ENCODE measurements around the gene PRKCE. TPM values are rescaled to one million over a fixed set of nuclear protein-coding genes. Genes with fewer than 3 reads are reported as not detected.

Gene PRKCE
- total and polyA plus RNA-seq, 7 experiments from 2014 or later = 1.4 to 37.9 (median 19.5) TPM

- H3K27me3 ChIP-seq (ENCODE audit: control insufficient read depth in 2 of 2, insufficient read depth in 2 of 2, low read length in 2 of 2) = no peaks in the 10 kb centered on the region
- H3K36me3 ChIP-seq (ENCODE audit: control insufficient read depth in 2 of 3, insufficient read depth in 3 of 3, low read length in 3 of 3) = no peaks in the 10 kb centered on the region
- DNase-seq (no peak), ATAC-seq (no peak)
- no peaks in the 10 kb centered on the region for H3K9me3 ChIP-seq (ENCODE audit: control insufficient read depth in 2 of 3, low read length in 3 of 3)
- no peak overlapping the region for H3K4me3 Mint-ChIP-seq
- ChIA-PET POLR2A (no interaction called here), CTCF (no interaction called here)
- peaks cover 0 to 8% of the 10 kb centered on the region in 2 donors for H3K4me1 ChIP-seq (ENCODE audit: control insufficient read depth in 2 of 2, insufficient read depth in 2 of 2, low read length in 2 of 2)
- no peak overlapping the region for H3K4me3 ChIP-seq (ENCODE audit: low read length)
- H3K4me1 Mint-ChIP-seq = peaks cover 5 to 58% (median 12%) of the 10 kb centered on the region in 7 donors
- H3K36me3 Mint-ChIP-seq = peaks cover 0 to 13% (median 2%) of the 10 kb centered on the region in 5 donors
- H3K27me3 Mint-ChIP-seq = no peaks in the 10 kb centered on the region
- H3K27ac ChIP-seq (ENCODE audit: low read depth, low read length) = no peak overlapping the region
- H3K27ac Mint-ChIP-seq = peak overlapping the region in 1 of 9 donors; percentile 49
- intact Hi-C loops (cut with micrococcal nuclease) = loop anchor here in 1 of 2 donors (10.0 kb wide), 1 partner anchor 213 kb away; the partner anchor contains the start of gene PRKCE
- peaks cover 0 to 1% (median 0%) of the 10 kb centered on the region in 11 donors for H3K9me3 Mint-ChIP-seq
These were observed 215.9 kb downstream of the PRKCE start for GRCh38 chr2:45867349-45867748.

GRCh38 chr2:45867800-45868199 lies 216.3 kb downstream of the PRKCE start:
- H3K9me3 Mint-ChIP-seq = peaks cover 0 to 3% (median 0%) of the 10 kb centered on the region in 11 donors
- POLR2A ChIA-PET = interaction anchor here (0.7 kb wide), 1 partner anchor 16 kb away, joined by 3 read pairs; no protein-coding TSS in a partner anchor
- DNase-seq = no peak
- H3K27ac Mint-ChIP-seq = no peak overlapping the region
- CTCF ChIA-PET = no interaction called here
- peaks cover 0 to 4% of the 10 kb centered on the region in 2 donors for H3K4me1 ChIP-seq (ENCODE audit: control insufficient read depth in 2 of 2, insufficient read depth in 2 of 2, low read length in 2 of 2)
- intact Hi-C loops (cut with micrococcal nuclease) = loop anchor here in 1 of 2 donors (10.0 kb wide), 1 partner anchor 213 kb away; the partner anchor contains the start of gene PRKCE
- H3K27me3 ChIP-seq (ENCODE audit: control insufficient read depth in 2 of 2, insufficient read depth in 2 of 2, low read length in 2 of 2) = no peaks in the 10 kb centered on the region
- no peaks in the 10 kb centered on the region for H3K9me3 ChIP-seq (ENCODE audit: control insufficient read depth in 2 of 3, low read length in 3 of 3)
- H3K27me3 Mint-ChIP-seq = no peaks in the 10 kb centered on the region
- no peak overlapping the region for H3K4me3 Mint-ChIP-seq
- H3K27ac ChIP-seq (ENCODE audit: low read depth, low read length) = no peak overlapping the region
- peaks cover 0 to 17% (median 7%) of the 10 kb centered on the region in 5 donors for H3K36me3 Mint-ChIP-seq
- H3K4me3 ChIP-seq (ENCODE audit: low read length) = no peak overlapping the region
- H3K36me3 ChIP-seq (ENCODE audit: control insufficient read depth in 2 of 3, insufficient read depth in 3 of 3, low read length in 3 of 3) = no peaks in the 10 kb centered on the region
- ATAC-seq = no peak
- peaks cover 2 to 58% (median 9%) of the 10 kb centered on the region in 7 donors for H3K4me1 Mint-ChIP-seq

DNA sequence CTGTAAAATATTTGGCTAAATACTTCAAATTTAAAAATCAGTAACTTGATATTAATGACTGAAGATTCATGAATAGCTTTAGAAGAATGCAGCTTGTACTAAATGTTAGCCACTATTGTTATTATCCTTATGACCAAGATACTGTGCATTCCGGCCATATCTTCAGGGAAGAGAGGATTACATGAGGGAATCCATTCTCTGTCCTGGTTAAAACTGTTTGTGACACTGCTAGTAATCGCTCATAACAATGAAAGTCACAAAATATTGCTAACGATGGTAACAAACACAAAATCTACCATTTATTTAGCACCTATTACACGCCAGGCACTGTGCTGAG lies 217.7 kb downstream of the PRKCE start:
- Histone ChIP-seq H3K27ac (ENCODE audit: low read depth, low read length) (no peak overlapping the region), H3K36me3 (ENCODE audit: control insufficient read depth in 2 of 3, insufficient read depth in 3 of 3, low read length in 3 of 3) (no peaks in the 10 kb centered on the region), H3K9me3 (ENCODE audit: control insufficient read depth in 2 of 3, low read length in 3 of 3) (no peaks in the 10 kb centered on the region), H3K4me1 (ENCODE audit: control insufficient read depth in 2 of 2, insufficient read depth in 2 of 2, low read length in 2 of 2) (no peaks in the 10 kb centered on the region), H3K4me3 (ENCODE audit: low read length) (no peak overlapping the region), H3K27me3 (ENCODE audit: control insufficient read depth in 2 of 2, insufficient read depth in 2 of 2, low read length in 2 of 2) (no peaks in the 10 kb centered on the region)
- Mint-ChIP-seq H3K27ac (no peak overlapping the region), H3K36me3 (peaks cover 3 to 20% (median 8%) of the 10 kb centered on the region in 5 donors), H3K27me3 (no peaks in the 10 kb centered on the region), H3K4me3 (no peak overlapping the region), H3K4me1 (peaks cover 0 to 56% (median 6%) of the 10 kb centered on the region in 7 donors), H3K9me3 (peaks cover 0 to 3% (median 0%) of the 10 kb centered on the region in 11 donors)
- ChIA-PET CTCF (interaction anchor here (1.3 kb wide), 1 partner anchor 13 kb away, joined by 3 read pairs; no protein-coding TSS in a partner anchor), POLR2A (no interaction called here)
- ATAC-seq = no peak
- no peak for DNase-seq
- intact Hi-C loops (cut with micrococcal nuclease) = loop anchor here in 1 of 2 donors (10.0 kb wide), 1 partner anchor 214 kb away; the partner anchor contains the start of gene PRKCE

GRCh38 chr2:45871025-45871424 lies 219.6 kb downstream of the PRKCE start:
- Histone ChIP-seq H3K27ac (ENCODE audit: low read depth, low read length) (no peak overlapping the region), H3K4me1 (ENCODE audit: control insufficient read depth in 2 of 2, insufficient read depth in 2 of 2, low read length in 2 of 2) (no peaks in the 10 kb centered on the region), H3K27me3 (ENCODE audit: control insufficient read depth in 2 of 2, insufficient read depth in 2 of 2, low read length in 2 of 2) (no peaks in the 10 kb centered on the region), H3K36me3 (ENCODE audit: control insufficient read depth in 2 of 3, insufficient read depth in 3 of 3, low read length in 3 of 3) (no peaks in the 10 kb centered on the region), H3K9me3 (ENCODE audit: control insufficient read depth in 2 of 3, low read length in 3 of 3) (peaks cover 0 to under 1% (median 0%) of the 10 kb centered on the region in 3 experiments), H3K4me3 (ENCODE audit: low read length) (no peak overlapping the region)
- Mint-ChIP-seq H3K4me1 (peaks cover 0 to 47% (median 6%) of the 10 kb centered on the region in 7 donors), H3K27ac (no peak overlapping the region), H3K4me3 (no peak overlapping the region), H3K9me3 (peaks cover under 1 to 13% (median 6%) of the 10 kb centered on the region in 11 donors), H3K36me3 (peaks cover 3 to 33% (median 20%) of the 10 kb centered on the region in 5 donors), H3K27me3 (no peaks in the 10 kb centered on the region)
- intact Hi-C loops (cut with micrococcal nuclease) = no loop called here
- ChIA-PET POLR2A (no interaction called here), CTCF (no interaction called here)
- ATAC-seq = no peak
- no peak for DNase-seq

- DNase-seq (no peak), ATAC-seq (no peak)
- peaks cover 7 to 38% (median 25%) of the 10 kb centered on the region in 5 donors for H3K36me3 Mint-ChIP-seq
- no peaks in the 10 kb centered on the region for H3K27me3 Mint-ChIP-seq
- H3K4me1 ChIP-seq (ENCODE audit: control insufficient read depth in 2 of 2, insufficient read depth in 2 of 2, low read length in 2 of 2) = no peaks in the 10 kb centered on the region
- ChIA-PET POLR2A (no interaction called here), CTCF (no interaction called here)
- intact Hi-C loops (cut with micrococcal nuclease) = no loop called here
- peak overlapping the region in 1 of 9 donors; percentile 33 for H3K27ac Mint-ChIP-seq
- peaks cover 3 to 18% (median 9%) of the 10 kb centered on the region in 11 donors for H3K9me3 Mint-ChIP-seq
- H3K4me3 ChIP-seq (ENCODE audit: low read length) = no peak overlapping the region
- H3K27me3 ChIP-seq (ENCODE audit: control insufficient read depth in 2 of 2, insufficient read depth in 2 of 2, low read length in 2 of 2) = no peaks in the 10 kb centered on the region
- no peak overlapping the region for H3K4me3 Mint-ChIP-seq
- H3K36me3 ChIP-seq (ENCODE audit: control insufficient read depth in 2 of 3, insufficient read depth in 3 of 3, low read length in 3 of 3) = no peaks in the 10 kb centered on the region
- H3K9me3 ChIP-seq (ENCODE audit: control insufficient read depth in 2 of 3, low read length in 3 of 3) = peaks cover 0 to 6% (median 0%) of the 10 kb centered on the region in 3 experiments
- no peak overlapping the region for H3K27ac ChIP-seq (ENCODE audit: low read depth, low read length)
- peaks cover 0 to 47% (median 6%) of the 10 kb centered on the region in 7 donors for H3K4me1 Mint-ChIP-seq
These were observed 220.1 kb downstream of the PRKCE start for GRCh38 chr2:45871541-45871940.

DNA sequence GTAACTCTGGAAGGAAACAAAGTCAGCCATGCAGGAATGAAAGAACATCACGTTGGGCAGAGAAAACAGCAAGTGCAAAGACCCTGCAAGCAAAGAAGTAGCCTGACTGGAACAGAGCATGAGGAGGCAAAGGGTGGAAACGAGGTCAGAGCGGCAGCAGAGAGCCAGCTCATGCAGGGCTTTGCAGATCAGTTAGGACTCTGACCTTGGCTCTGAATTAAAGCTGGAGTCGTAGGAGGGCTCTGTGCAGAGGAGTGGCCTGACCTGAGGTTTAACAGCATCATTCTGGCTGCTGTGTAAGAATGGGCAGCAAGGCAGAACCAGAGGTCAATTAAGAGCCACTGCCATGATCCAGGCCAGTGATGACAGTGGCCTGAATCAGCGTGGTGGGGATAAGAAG lies 220.7 kb downstream of the PRKCE start:
- intact Hi-C loops (cut with micrococcal nuclease) = no loop called here
- peaks cover 0 to 8% (median 0%) of the 10 kb centered on the region in 3 experiments for H3K9me3 ChIP-seq (ENCODE audit: control insufficient read depth in 2 of 3, low read length in 3 of 3)
- ATAC-seq (no peak), DNase-seq (no peak)
- no peak overlapping the region for H3K4me3 ChIP-seq (ENCODE audit: low read length)
- CTCF ChIA-PET = no interaction called here
- POLR2A ChIA-PET = no interaction called here
- Mint-ChIP-seq H3K27me3 (no peaks in the 10 kb centered on the region), H3K27ac (no peak overlapping the region), H3K4me1 (peaks cover 0 to 44% (median 5%) of the 10 kb centered on the region in 7 donors), H3K4me3 (no peak overlapping the region), H3K9me3 (peaks cover 3 to 25% (median 12%) of the 10 kb centered on the region in 11 donors), H3K36me3 (peaks cover 9 to 44% (median 29%) of the 10 kb centered on the region in 5 donors)
- no peak overlapping the region for H3K27ac ChIP-seq (ENCODE audit: low read depth, low read length)
- H3K4me1 ChIP-seq (ENCODE audit: control insufficient read depth in 2 of 2, insufficient read depth in 2 of 2, low read length in 2 of 2) = no peaks in the 10 kb centered on the region
- no peaks in the 10 kb centered on the region for H3K27me3 ChIP-seq (ENCODE audit: control insufficient read depth in 2 of 2, insufficient read depth in 2 of 2, low read length in 2 of 2)
- no peaks in the 10 kb centered on the region for H3K36me3 ChIP-seq (ENCODE audit: control insufficient read depth in 2 of 3, insufficient read depth in 3 of 3, low read length in 3 of 3)

DNA sequence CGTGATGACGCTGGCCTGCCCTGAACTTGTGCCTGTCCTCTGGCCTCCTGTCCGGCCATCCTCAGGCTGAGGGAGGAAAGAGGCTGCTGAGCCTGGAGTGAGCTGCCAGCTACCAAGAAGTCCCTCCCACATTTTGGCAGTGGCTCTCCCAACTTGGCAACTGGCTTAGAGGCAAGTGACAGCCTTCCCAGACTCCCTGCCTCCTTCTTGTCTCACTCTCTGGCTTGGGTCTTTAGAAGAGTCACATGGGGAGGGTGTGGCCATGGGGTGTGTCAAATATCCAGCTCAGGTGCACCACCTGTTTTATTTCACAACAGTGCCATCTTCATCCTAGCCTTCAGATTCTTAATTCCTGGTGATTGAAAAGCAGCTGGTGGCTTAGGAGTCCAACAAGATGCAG lies 222.9 kb downstream of the PRKCE start:
- Histone ChIP-seq H3K4me3 (ENCODE audit: low read length) (no peak overlapping the region), H3K27ac (ENCODE audit: low read depth, low read length) (no peak overlapping the region), H3K27me3 (ENCODE audit: control insufficient read depth in 2 of 2, insufficient read depth in 2 of 2, low read length in 2 of 2) (no peaks in the 10 kb centered on the region), H3K9me3 (ENCODE audit: control insufficient read depth in 2 of 3, low read length in 3 of 3) (peaks cover 0 to 8% (median 0%) of the 10 kb centered on the region in 3 experiments), H3K36me3 (ENCODE audit: control insufficient read depth in 2 of 3, insufficient read depth in 3 of 3, low read length in 3 of 3) (no peaks in the 10 kb centered on the region), H3K4me1 (ENCODE audit: control insufficient read depth in 2 of 2, insufficient read depth in 2 of 2, low read length in 2 of 2) (no peaks in the 10 kb centered on the region)
- ChIA-PET POLR2A (no interaction called here), CTCF (no interaction called here)
- Mint-ChIP-seq H3K27me3 (no peaks in the 10 kb centered on the region), H3K4me1 (peaks cover 0 to 31% (median 0%) of the 10 kb centered on the region in 7 donors), H3K4me3 (no peak overlapping the region), H3K9me3 (peaks cover 3 to 30% (median 15%) of the 10 kb centered on the region in 11 donors), H3K36me3 (peaks cover 9 to 50% (median 42%) of the 10 kb centered on the region in 5 donors), H3K27ac (no peak overlapping the region)
- ATAC-seq (no peak), DNase-seq (no peak)
- intact Hi-C loops (cut with micrococcal nuclease) = no loop called here
